RWPE2 (cell line): ENCODE data around the gene DLK1.
A peak's percentile ranks its signal among the peaks of the same experiment; 100 is the strongest.

Experiments used
- ATAC-seq: fragments of 200-7000 bp; cut with Tn5 transposase; 3 replicates; pipeline ENCODE4 v1.9.1; 2021; ENCODE audit warnings: low read depth
- DNase-seq: peaks from one replicate; pipeline ENCODE4 v3.0.0-alpha.2; 2020; ENCODE audit warnings: low spot score
- H3K27ac ChIP-seq: fragments of 450-650 bp; 2 replicates; pipeline ENCODE4 v1.5.1; 2017; ENCODE audit warnings: mild to moderate bottlenecking; ENCODE audit not compliant: poor library complexity, severe bottlenecking
- H3K27me3 ChIP-seq: fragments of 250-450 bp; sonication (Bioruptor Pico); 2 replicates; pipeline ENCODE4 v1.5.1; 2021; ENCODE audit warnings: mild to moderate bottlenecking, moderate library complexity; ENCODE audit not compliant: insufficient read depth, poor library complexity, severe bottlenecking
- H3K36me3 ChIP-seq: fragments of 250-450 bp; sonication (Bioruptor Pico); 2 replicates; pipeline ENCODE4 v1.5.1; 2020; ENCODE audit warnings: low read depth, mild to moderate bottlenecking, moderate library complexity
- H3K4me1 ChIP-seq: fragments of 250-450 bp; sonication (Bioruptor Pico); 2 replicates; pipeline ENCODE4 v1.5.1; 2021; ENCODE audit warnings: mild to moderate bottlenecking, moderate library complexity; ENCODE audit not compliant: insufficient read depth, poor library complexity, severe bottlenecking
- H3K4me3 ChIP-seq: fragments of 250-450 bp; sonication (Bioruptor Pico); 2 replicates; pipeline ENCODE4 v1.5.1; 2021; ENCODE audit warnings: mild to moderate bottlenecking, moderate library complexity; ENCODE audit not compliant: severe bottlenecking
- H3K9me3 ChIP-seq: fragments of 250-450 bp; sonication (Bioruptor Pico); 2 replicates; pipeline ENCODE4 v1.5.1; 2021; ENCODE audit warnings: mild to moderate bottlenecking, moderate library complexity; ENCODE audit not compliant: severe bottlenecking
- TF ChIP-seq, protein P1 (sequence below): fragments of 450-650 bp; IDR thresholded peaks from one replicate; pipeline ENCODE4 v1.5.1; 2017; ENCODE audit warnings: mild to moderate bottlenecking, moderate library complexity; ENCODE audit not compliant: poor library complexity, severe bottlenecking

Gene DLK1

GRCh38 chr14:100785338-100785615 lies 58.6 kb downstream of the DLK1 start:
- no peak for ATAC-seq
- DNase-seq, result peak; percentile 54
- TF ChIP-seq, protein P1, sequence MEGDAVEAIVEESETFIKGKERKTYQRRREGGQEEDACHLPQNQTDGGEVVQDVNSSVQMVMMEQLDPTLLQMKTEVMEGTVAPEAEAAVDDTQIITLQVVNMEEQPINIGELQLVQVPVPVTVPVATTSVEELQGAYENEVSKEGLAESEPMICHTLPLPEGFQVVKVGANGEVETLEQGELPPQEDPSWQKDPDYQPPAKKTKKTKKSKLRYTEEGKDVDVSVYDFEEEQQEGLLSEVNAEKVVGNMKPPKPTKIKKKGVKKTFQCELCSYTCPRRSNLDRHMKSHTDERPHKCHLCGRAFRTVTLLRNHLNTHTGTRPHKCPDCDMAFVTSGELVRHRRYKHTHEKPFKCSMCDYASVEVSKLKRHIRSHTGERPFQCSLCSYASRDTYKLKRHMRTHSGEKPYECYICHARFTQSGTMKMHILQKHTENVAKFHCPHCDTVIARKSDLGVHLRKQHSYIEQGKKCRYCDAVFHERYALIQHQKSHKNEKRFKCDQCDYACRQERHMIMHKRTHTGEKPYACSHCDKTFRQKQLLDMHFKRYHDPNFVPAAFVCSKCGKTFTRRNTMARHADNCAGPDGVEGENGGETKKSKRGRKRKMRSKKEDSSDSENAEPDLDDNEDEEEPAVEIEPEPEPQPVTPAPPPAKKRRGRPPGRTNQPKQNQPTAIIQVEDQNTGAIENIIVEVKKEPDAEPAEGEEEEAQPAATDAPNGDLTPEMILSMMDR, result no peak

GRCh38 chr14:100785626-100786025 lies 58.9 kb downstream of the DLK1 start:
- Histone ChIP-seq H3K27me3 (no peaks in the 10 kb centered on the region), H3K9me3 (no peaks in the 10 kb centered on the region), H3K36me3 (no peaks in the 10 kb centered on the region), H3K4me1 (no peaks in the 10 kb centered on the region), H3K4me3 (no peak overlapping the region), H3K27ac (no peak overlapping the region)
- ATAC-seq, result no peak
- TF ChIP-seq, protein P1, result no peak
- DNase-seq, result peak; percentile 60

More at GRCh38 chr14:100785338-100785615, 58.6 kb downstream of the DLK1 start:
- no peaks in the 10 kb centered on the region for H3K4me1 ChIP-seq
- H3K9me3 ChIP-seq, result no peaks in the 10 kb centered on the region
- H3K27ac ChIP-seq, result no peak overlapping the region
- no peak overlapping the region for H3K4me3 ChIP-seq
- H3K36me3 ChIP-seq, result no peaks in the 10 kb centered on the region
- no peaks in the 10 kb centered on the region for H3K27me3 ChIP-seq

DNA sequence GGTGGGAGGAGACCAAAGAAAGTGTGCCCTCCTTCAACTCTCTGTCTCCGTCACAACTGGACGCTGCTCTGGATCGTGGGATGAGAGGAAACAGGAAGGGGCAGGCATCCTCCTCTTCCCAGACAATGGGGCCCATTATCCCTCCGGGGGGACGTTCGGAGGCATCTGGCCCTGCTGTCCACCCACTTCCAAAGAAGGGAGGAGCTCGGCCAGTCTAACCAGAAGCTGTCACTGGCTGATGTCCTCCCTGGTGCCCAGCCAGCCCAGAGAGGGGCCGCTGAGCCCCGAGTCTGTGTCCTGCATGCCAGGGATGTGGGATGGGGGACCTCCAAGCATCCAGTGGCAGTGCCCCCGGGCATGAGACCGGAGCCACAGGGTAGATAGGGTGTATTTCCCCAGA lies 59.4 kb downstream of the DLK1 start:
- DNase-seq, result peak; percentile 45
- H3K27ac ChIP-seq, result no peak overlapping the region
- no peak overlapping the region for H3K4me3 ChIP-seq
- H3K27me3 ChIP-seq, result no peaks in the 10 kb centered on the region
- ATAC-seq, result no peak
- H3K9me3 ChIP-seq, result no peaks in the 10 kb centered on the region
- H3K4me1 ChIP-seq, result no peaks in the 10 kb centered on the region
- H3K36me3 ChIP-seq, result no peaks in the 10 kb centered on the region
- TF ChIP-seq, protein P1, result no peak

GRCh38 chr14:100786576-100787219 lies 60.0 kb downstream of the DLK1 start:
- ATAC-seq (no peak), DNase-seq (no peak)
- no peaks in the 10 kb centered on the region for H3K27me3 ChIP-seq
- no peaks in the 10 kb centered on the region for H3K4me1 ChIP-seq
- H3K4me3 ChIP-seq, result no peak overlapping the region
- H3K27ac ChIP-seq, result no peak overlapping the region
- H3K36me3 ChIP-seq, result no peaks in the 10 kb centered on the region
- H3K9me3 ChIP-seq, result no peaks in the 10 kb centered on the region
- TF ChIP-seq, protein P1, result no peak

GRCh38 chr14:100787659-100788058 lies 61.0 kb downstream of the DLK1 start:
- Histone ChIP-seq H3K4me3 (no peak overlapping the region), H3K27me3 (no peaks in the 10 kb centered on the region), H3K27ac (no peak overlapping the region), H3K36me3 (no peaks in the 10 kb centered on the region), H3K9me3 (no peaks in the 10 kb centered on the region), H3K4me1 (no peaks in the 10 kb centered on the region)
- ATAC-seq (no peak), DNase-seq (no peak)
- TF ChIP-seq, protein P1, result no peak
